ENCODE results near the gene SPACA6.

SPACA6 gene

GRCh38 chr19:51676566-51677083 is 16.5 kb upstream of the SPACA6 start:
- no peak for DNase-seq
- Mint-ChIP-seq H3K4me3 (peak overlapping the region; percentile 54), H3K36me3 (ENCODE audit: low read depth) (no peaks in the 10 kb centered on the region), H3K9me3 (peaks cover 8% of the 10 kb centered on the region), H3K27ac (peak overlapping the region; percentile 89), H3K4me1 (ENCODE audit: low read depth) (peaks cover 14% of the 10 kb centered on the region), H3K27me3 (peaks cover 3% of the 10 kb centered on the region)

GRCh38 chr19:51680474-51680873 is 12.7 kb upstream of the SPACA6 start:
- Mint-ChIP-seq H3K4me1 (ENCODE audit: low read depth) (peaks cover 14% of the 10 kb centered on the region), H3K27ac (no peak overlapping the region), H3K27me3 (peaks cover 5% of the 10 kb centered on the region), H3K4me3 (no peak overlapping the region), H3K36me3 (ENCODE audit: low read depth) (no peaks in the 10 kb centered on the region), H3K9me3 (peaks cover 14% of the 10 kb centered on the region)
- no peak for DNase-seq

- H3K4me3 Mint-ChIP-seq: no peak overlapping the region
- peaks cover 9% of the 10 kb centered on the region for H3K4me1 Mint-ChIP-seq (ENCODE audit: low read depth)
- no peaks in the 10 kb centered on the region for H3K36me3 Mint-ChIP-seq (ENCODE audit: low read depth)
- no peak overlapping the region for H3K27ac Mint-ChIP-seq
- H3K27me3 Mint-ChIP-seq: peaks cover 5% of the 10 kb centered on the region
- peaks cover 14% of the 10 kb centered on the region for H3K9me3 Mint-ChIP-seq
- no peak for DNase-seq
Observed at GRCh38 chr19:51681286-51681941, 11.7 kb upstream of the SPACA6 start.

GRCh38 chr19:51686171-51686570 is 7.0 kb upstream of the SPACA6 start:
- H3K27me3 Mint-ChIP-seq: peaks cover 10% of the 10 kb centered on the region
- H3K36me3 Mint-ChIP-seq (ENCODE audit: low read depth): peaks cover 2% of the 10 kb centered on the region
- H3K4me1 Mint-ChIP-seq (ENCODE audit: low read depth): peaks cover 14% of the 10 kb centered on the region
- DNase-seq: no peak
- H3K4me3 Mint-ChIP-seq: no peak overlapping the region
- peaks cover 9% of the 10 kb centered on the region for H3K9me3 Mint-ChIP-seq
- no peak overlapping the region for H3K27ac Mint-ChIP-seq

GRCh38 chr19:51687791-51688670 is 5.1 kb upstream of the SPACA6 start:
- peaks cover 17% of the 10 kb centered on the region for H3K4me1 Mint-ChIP-seq (ENCODE audit: low read depth)
- H3K27me3 Mint-ChIP-seq: peaks cover 10% of the 10 kb centered on the region
- DNase-seq: no peak
- H3K27ac Mint-ChIP-seq: peak overlapping the region; percentile 24
- H3K4me3 Mint-ChIP-seq: peak overlapping the region; percentile 67
- H3K9me3 Mint-ChIP-seq: peaks cover 9% of the 10 kb centered on the region
- peaks cover 2% of the 10 kb centered on the region for H3K36me3 Mint-ChIP-seq (ENCODE audit: low read depth)

- Mint-ChIP-seq H3K4me3 (peak overlapping the region; percentile 67), H3K9me3 (peaks cover 9% of the 10 kb centered on the region), H3K27ac (peak overlapping the region; percentile 24), H3K27me3 (peaks cover 10% of the 10 kb centered on the region), H3K4me1 (ENCODE audit: low read depth) (peaks cover 17% of the 10 kb centered on the region), H3K36me3 (ENCODE audit: low read depth) (peaks cover 2% of the 10 kb centered on the region)
- peak; percentile 50 for DNase-seq
Observed at GRCh38 chr19:51688671-51689571, 4.2 kb upstream of the SPACA6 start.

- no peak for DNase-seq
- H3K27me3 Mint-ChIP-seq: peaks cover 8% of the 10 kb centered on the region
- peak overlapping the region; percentile 84 for H3K27ac Mint-ChIP-seq
- peaks cover 2% of the 10 kb centered on the region for H3K36me3 Mint-ChIP-seq (ENCODE audit: low read depth)
- H3K9me3 Mint-ChIP-seq: peaks cover 6% of the 10 kb centered on the region
- peaks cover 17% of the 10 kb centered on the region for H3K4me1 Mint-ChIP-seq (ENCODE audit: low read depth)
- H3K4me3 Mint-ChIP-seq: peak overlapping the region; percentile 84
Observed at GRCh38 chr19:51689751-51690453, 3.2 kb upstream of the SPACA6 start.

GRCh38 chr19:51690454-51691073 is 2.6 kb upstream of the SPACA6 start:
- Mint-ChIP-seq H3K4me3 (peak overlapping the region; percentile 84), H3K27me3 (peaks cover 8% of the 10 kb centered on the region), H3K36me3 (ENCODE audit: low read depth) (peaks cover 2% of the 10 kb centered on the region), H3K27ac (peak overlapping the region; percentile 84), H3K4me1 (ENCODE audit: low read depth) (peaks cover 17% of the 10 kb centered on the region), H3K9me3 (peaks cover 3% of the 10 kb centered on the region)
- DNase-seq: peak; percentile 77

- peaks cover 17% of the 10 kb centered on the region for H3K4me1 Mint-ChIP-seq (ENCODE audit: low read depth)
- H3K4me3 Mint-ChIP-seq: peak overlapping the region; percentile 35
- H3K36me3 Mint-ChIP-seq (ENCODE audit: low read depth): peaks cover 2% of the 10 kb centered on the region
- no peak for DNase-seq
- peak overlapping the region; percentile 44 for H3K27ac Mint-ChIP-seq
- H3K27me3 Mint-ChIP-seq: peaks cover 8% of the 10 kb centered on the region
- H3K9me3 Mint-ChIP-seq: no peaks in the 10 kb centered on the region
Observed at GRCh38 chr19:51691074-51691583, 2.0 kb upstream of the SPACA6 start.

- H3K9me3 Mint-ChIP-seq: no peaks in the 10 kb centered on the region
- H3K27ac Mint-ChIP-seq: no peak overlapping the region
- peaks cover 8% of the 10 kb centered on the region for H3K27me3 Mint-ChIP-seq
- H3K4me3 Mint-ChIP-seq: peak overlapping the region; percentile 35
- peaks cover 2% of the 10 kb centered on the region for H3K36me3 Mint-ChIP-seq (ENCODE audit: low read depth)
- peaks cover 17% of the 10 kb centered on the region for H3K4me1 Mint-ChIP-seq (ENCODE audit: low read depth)
- DNase-seq: no peak
Observed at GRCh38 chr19:51691584-51692428, 1.3 kb upstream of the SPACA6 start.

- Mint-ChIP-seq H3K9me3 (no peaks in the 10 kb centered on the region), H3K36me3 (ENCODE audit: low read depth) (peaks cover 2% of the 10 kb centered on the region), H3K27me3 (peaks cover 8% of the 10 kb centered on the region), H3K4me3 (no peak overlapping the region), H3K4me1 (ENCODE audit: low read depth) (peaks cover 17% of the 10 kb centered on the region), H3K27ac (no peak overlapping the region)
- no peak for DNase-seq
Observed at GRCh38 chr19:51692468-51692867, 662 bp upstream of the SPACA6 start.

- no peak overlapping the region for H3K4me3 Mint-ChIP-seq
- no peak for DNase-seq
- no peaks in the 10 kb centered on the region for H3K9me3 Mint-ChIP-seq
- peak overlapping the region; percentile 16 for H3K27ac Mint-ChIP-seq
- peaks cover 2% of the 10 kb centered on the region for H3K36me3 Mint-ChIP-seq (ENCODE audit: low read depth)
- H3K27me3 Mint-ChIP-seq: no peaks in the 10 kb centered on the region
- peaks cover 10% of the 10 kb centered on the region for H3K4me1 Mint-ChIP-seq (ENCODE audit: low read depth)
Observed at GRCh38 chr19:51693819-51694218, 689 bp downstream of the SPACA6 start.
